Upper lobe of left lung (tissue), 4 donors: Measurements from ENCODE around the gene ERMAP.

ENCODE experiments used
- POLR2A ChIP-seq, 4 donors: fragments of 450-650 bp; IDR thresholded peaks; one replicate each; pipeline ENCODE4 v1.5.1; 2016 to 2017; ENCODE audit warnings: antibody characterized with exemption in 4 of 4, mild to moderate bottlenecking in 2 of 4
- TF ChIP-seq, protein P1 (sequence below), 6 experiments: fragments of 450-650 bp in 4 of 6; fragments of 200-600 bp in 2 of 6; sonication (generic) in 2 of 6; IDR thresholded peaks; one replicate each; pipeline ENCODE4 v1.5.1; 2016 to 2019; ENCODE audit warnings: antibody characterized with exemption in 6 of 6

DNA sequence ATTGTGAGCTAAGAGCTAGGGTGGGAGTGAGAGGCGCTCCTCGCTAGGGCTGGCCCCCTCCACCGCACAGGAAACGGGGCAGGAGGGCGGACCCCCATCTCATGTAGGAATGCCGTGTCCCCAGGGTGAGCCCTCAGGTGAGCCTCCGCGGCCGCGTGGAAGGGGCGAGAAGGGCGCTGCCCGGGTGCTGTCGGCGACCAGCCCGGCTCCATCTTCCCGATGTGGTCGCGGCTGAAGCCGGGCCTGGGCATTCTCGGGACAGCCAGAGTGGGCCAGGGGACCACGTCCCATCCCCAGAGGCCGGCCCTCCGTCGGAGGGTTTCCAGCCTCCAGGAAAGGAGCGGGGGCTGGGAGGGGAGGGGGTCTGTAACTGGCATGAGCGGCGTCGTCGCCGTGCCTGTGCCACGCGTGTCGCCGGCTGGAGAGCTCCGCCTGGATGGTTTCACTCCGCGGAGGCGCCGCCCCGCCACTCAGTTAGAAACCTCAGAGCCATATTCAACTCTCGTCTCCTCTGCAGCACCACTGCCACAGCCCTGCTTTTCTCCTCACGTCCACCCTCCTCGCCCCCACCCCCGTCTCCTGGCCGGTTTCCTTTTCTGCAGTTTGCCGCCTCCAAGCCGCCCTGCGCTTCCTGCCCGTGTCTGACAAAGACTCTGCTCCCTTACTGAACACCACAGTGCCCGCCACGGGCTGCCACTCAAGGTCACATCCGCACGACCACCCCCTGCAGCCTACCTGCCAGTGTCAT is 31.8 kb upstream of the ERMAP start, which contains the start of gene TMEM269:
- TF ChIP-seq, protein P1, sequence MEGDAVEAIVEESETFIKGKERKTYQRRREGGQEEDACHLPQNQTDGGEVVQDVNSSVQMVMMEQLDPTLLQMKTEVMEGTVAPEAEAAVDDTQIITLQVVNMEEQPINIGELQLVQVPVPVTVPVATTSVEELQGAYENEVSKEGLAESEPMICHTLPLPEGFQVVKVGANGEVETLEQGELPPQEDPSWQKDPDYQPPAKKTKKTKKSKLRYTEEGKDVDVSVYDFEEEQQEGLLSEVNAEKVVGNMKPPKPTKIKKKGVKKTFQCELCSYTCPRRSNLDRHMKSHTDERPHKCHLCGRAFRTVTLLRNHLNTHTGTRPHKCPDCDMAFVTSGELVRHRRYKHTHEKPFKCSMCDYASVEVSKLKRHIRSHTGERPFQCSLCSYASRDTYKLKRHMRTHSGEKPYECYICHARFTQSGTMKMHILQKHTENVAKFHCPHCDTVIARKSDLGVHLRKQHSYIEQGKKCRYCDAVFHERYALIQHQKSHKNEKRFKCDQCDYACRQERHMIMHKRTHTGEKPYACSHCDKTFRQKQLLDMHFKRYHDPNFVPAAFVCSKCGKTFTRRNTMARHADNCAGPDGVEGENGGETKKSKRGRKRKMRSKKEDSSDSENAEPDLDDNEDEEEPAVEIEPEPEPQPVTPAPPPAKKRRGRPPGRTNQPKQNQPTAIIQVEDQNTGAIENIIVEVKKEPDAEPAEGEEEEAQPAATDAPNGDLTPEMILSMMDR (IDR thresholded peaks at IDR 0.05) = no peak
- no peak for TF ChIP-seq POLR2A (IDR thresholded peaks at IDR 0.05)
